Lung (tissue), 12 donors: ENCODE data around the gene SEC61G. TPM values are rescaled to one million over a fixed set of nuclear protein-coding genes. Genes with fewer than 3 reads are reported as not detected.

Experiments used
- ATAC-seq: fragments of 200-7000 bp; cut with Tn5 transposase; one replicate; pipeline ENCODE4 v1.9.1; 2020; ENCODE audit warnings: moderate number of reproducible peaks; ENCODE audit not compliant: insufficient read depth, low FRiP score
- DNase-seq, 3 donors: peaks; one replicate each; pipeline ENCODE4 v3.0.0-alpha.2; 2013 to 2017
- H3K27ac ChIP-seq, 2 donors: one replicate each; pipeline ENCODE4 v1.5.1; 2013; ENCODE audit warnings: mild to moderate bottlenecking in 2 of 2, moderate library complexity in 2 of 2, control low read depth in 1 of 2, inconsistent platforms in 1 of 2, low read depth in 1 of 2, low read length in 1 of 2
- H3K27me3 ChIP-seq, 3 donors: one replicate each; pipeline ENCODE4 v1.5.1; 2013; ENCODE audit warnings: low read length in 2 of 3; ENCODE audit not compliant: control insufficient read depth in 3 of 3, insufficient read depth in 3 of 3
- H3K36me3 ChIP-seq, 4 donors: one replicate each; pipeline ENCODE4 v1.5.1; 2013; ENCODE audit warnings: low read length in 4 of 4, mild to moderate bottlenecking in 1 of 4, moderate library complexity in 1 of 4; ENCODE audit not compliant: control insufficient read depth in 4 of 4, insufficient read depth in 4 of 4
- H3K4me1 ChIP-seq, 5 donors: one replicate each; pipeline ENCODE4 v1.5.1; 2013; ENCODE audit warnings: low read length in 5 of 5, mild to moderate bottlenecking in 2 of 5, moderate library complexity in 1 of 5; ENCODE audit not compliant: control insufficient read depth in 5 of 5, insufficient read depth in 5 of 5
- H3K4me3 ChIP-seq: one replicate; pipeline ENCODE4 v1.5.1; 2013; ENCODE audit warnings: mild to moderate bottlenecking, control low read depth, moderate library complexity
- H3K9ac ChIP-seq, 2 donors: one replicate each; pipeline ENCODE4 v1.5.1; 2013; ENCODE audit warnings: low read length in 2 of 2, control low read depth in 1 of 2; ENCODE audit not compliant: insufficient read depth in 1 of 2
- H3K9me3 ChIP-seq, 4 donors: one replicate each; pipeline ENCODE4 v1.5.1; 2013; ENCODE audit warnings: low read length in 3 of 4, mild to moderate bottlenecking in 1 of 4, moderate library complexity in 1 of 4; ENCODE audit not compliant: control insufficient read depth in 4 of 4, insufficient read depth in 3 of 4
- CTCF ChIP-seq: IDR thresholded peaks from 2 replicates; pipeline ENCODE4 v1.5.1; 2012; ENCODE audit warnings: mild to moderate bottlenecking; ENCODE audit errors: control extremely low read depth, extremely low read depth
- WGBS, 2 donors: extraction: QIAGEN DNeasy Blood & Tissue Kit; methylation state at CpG; one replicate each; pipeline ENCODE4 v1.1.7; 2013; 5-methylcytosine and 5-hydroxymethylcytosine counted together
- polyA plus RNA-seq, 2 donors: library from polyadenylated mRNA; stranded (reverse); fragments of 200-250 nt; gene quantifications; one replicate each; pipeline ENCODE4 v1.2.1, GENCODE V29; 2013
- total RNA-seq, 2 donors: library from RNA; depleted of rRNA in 1 of 2; stranded (reverse); fragments of >200 nt in 1 of 2; gene quantifications; one replicate each; pipeline ENCODE4 v1.2.1, GENCODE V29; 2014 to 2021
- donor health status: control.
- donor health status: control.
- donor health status: Bipolar disorder and iron deficiency.
- donor health status: healthy.
- donor health status: DM: yes; HTN: yes; CAD: no.

SEC61G gene
- total and polyA plus RNA-seq, 4 donors, result 71.9 to 452 (median 230) TPM

GRCh38 chr7:54725255-54725654, 33.8 kb downstream of the SEC61G start:
- Histone ChIP-seq H3K27me3 (no peaks in the 10 kb centered on the region), H3K9me3 (peaks cover 0 to 5% (median 0%) of the 10 kb centered on the region in 4 donors), H3K27ac (no peak overlapping the region), H3K36me3 (no peaks in the 10 kb centered on the region), H3K9ac (no peak overlapping the region), H3K4me3 (no peak overlapping the region), H3K4me1 (no peaks in the 10 kb centered on the region)
- no peak for TF ChIP-seq CTCF
- 89 to 94% methylated on average over 7 of the region's 7 CpGs for WGBS, 2 donors
- no peak for DNase-seq
- ATAC-seq, result no peak

- no peaks in the 10 kb centered on the region for H3K4me1 ChIP-seq
- H3K36me3 ChIP-seq, result no peaks in the 10 kb centered on the region
- no peak for DNase-seq
- TF ChIP-seq CTCF, result no peak
- no peak overlapping the region for H3K4me3 ChIP-seq
- WGBS, 2 donors, result 67 to 81% methylated on average over 1 of the region's 1 CpG
- peaks cover 0 to 5% (median under 1%) of the 10 kb centered on the region in 4 donors for H3K9me3 ChIP-seq
- H3K27ac ChIP-seq, result no peak overlapping the region
- ATAC-seq, result no peak
- H3K27me3 ChIP-seq, result no peaks in the 10 kb centered on the region
- H3K9ac ChIP-seq, result no peak overlapping the region
Observed at GRCh38 chr7:54722502-54722901, 36.5 kb downstream of the SEC61G start.

- H3K36me3 ChIP-seq, result no peaks in the 10 kb centered on the region
- no peak for TF ChIP-seq CTCF
- no peak overlapping the region for H3K9ac ChIP-seq
- ATAC-seq (no peak), DNase-seq (no peak)
- WGBS, 2 donors, result 58 to 81% methylated on average over 9 of the region's 9 CpGs
- no peak overlapping the region for H3K4me3 ChIP-seq
- peaks cover 0 to 5% (median under 1%) of the 10 kb centered on the region in 4 donors for H3K9me3 ChIP-seq
- no peaks in the 10 kb centered on the region for H3K4me1 ChIP-seq
- no peaks in the 10 kb centered on the region for H3K27me3 ChIP-seq
- H3K27ac ChIP-seq, result no peak overlapping the region
Observed at GRCh38 chr7:54722026-54722425, 37.0 kb downstream of the SEC61G start.

GRCh38 chr7:54719974-54720373, 39.0 kb downstream of the SEC61G start:
- DNase-seq (no peak), ATAC-seq (no peak)
- no peaks in the 10 kb centered on the region for H3K27me3 ChIP-seq
- H3K27ac ChIP-seq, result no peak overlapping the region
- no peak overlapping the region for H3K4me3 ChIP-seq
- WGBS, 2 donors, result 77 to 80% methylated on average over 4 of the region's 4 CpGs
- H3K36me3 ChIP-seq, result no peaks in the 10 kb centered on the region
- H3K9me3 ChIP-seq, result peaks cover 0 to 5% (median under 1%) of the 10 kb centered on the region in 4 donors
- TF ChIP-seq CTCF, result no peak
- H3K4me1 ChIP-seq, result no peaks in the 10 kb centered on the region
- no peak overlapping the region for H3K9ac ChIP-seq
